ENCODE data around the gene FAM227A. TPM values are rescaled to one million over a fixed set of nuclear protein-coding genes. Genes with fewer than 3 reads are reported as not detected.
"Not testable (repeated sequence)": the region's sequence is repeated elsewhere in the genome, so short reads cannot be mapped to it uniquely, and the experiment has no call there.

FAM227A gene
- total RNA-seq, 2 donors from 2014 or later = 1.0 to 2.2 TPM

DNA sequence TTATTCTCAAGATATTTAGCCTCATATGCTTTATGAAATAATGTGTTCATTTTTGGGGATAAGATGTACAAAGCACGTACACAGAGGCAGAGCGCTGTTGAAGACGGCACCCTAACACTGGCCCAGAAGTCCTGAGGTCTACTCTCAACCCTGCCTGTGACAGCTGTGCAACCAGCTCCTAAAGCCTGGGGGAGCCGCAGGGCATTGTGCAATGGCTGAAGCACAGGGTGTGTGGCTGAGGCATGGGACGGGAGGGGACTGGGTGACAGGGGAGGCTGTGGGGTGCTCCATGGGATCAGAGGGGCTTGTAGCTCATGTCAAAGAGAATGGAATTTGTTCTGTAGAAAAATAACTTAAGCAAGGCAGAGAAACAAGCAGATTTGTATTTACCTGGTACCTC lies 27.7 kb downstream of the FAM227A start:
- intact Hi-C loops (cut with DNase I) = no loop called here
- Histone ChIP-seq H3K4me3 (no peak overlapping the region), H3K36me3 (no peaks in the 10 kb centered on the region), H3K27me3 (replicated peaks; ENCODE audit: insufficient read depth) (no peaks in the 10 kb centered on the region), H3K9me3 (no peaks in the 10 kb centered on the region), H3K4me1 (replicated peaks) (no peaks in the 10 kb centered on the region), H3K27ac (no peak overlapping the region)
- TF ChIP-seq POLR2A (IDR thresholded peaks at IDR 0.05) (no peak), POLR2AphosphoS5 (IDR thresholded peaks at IDR 0.05) (no peak)
- TF ChIP-seq, protein P1, sequence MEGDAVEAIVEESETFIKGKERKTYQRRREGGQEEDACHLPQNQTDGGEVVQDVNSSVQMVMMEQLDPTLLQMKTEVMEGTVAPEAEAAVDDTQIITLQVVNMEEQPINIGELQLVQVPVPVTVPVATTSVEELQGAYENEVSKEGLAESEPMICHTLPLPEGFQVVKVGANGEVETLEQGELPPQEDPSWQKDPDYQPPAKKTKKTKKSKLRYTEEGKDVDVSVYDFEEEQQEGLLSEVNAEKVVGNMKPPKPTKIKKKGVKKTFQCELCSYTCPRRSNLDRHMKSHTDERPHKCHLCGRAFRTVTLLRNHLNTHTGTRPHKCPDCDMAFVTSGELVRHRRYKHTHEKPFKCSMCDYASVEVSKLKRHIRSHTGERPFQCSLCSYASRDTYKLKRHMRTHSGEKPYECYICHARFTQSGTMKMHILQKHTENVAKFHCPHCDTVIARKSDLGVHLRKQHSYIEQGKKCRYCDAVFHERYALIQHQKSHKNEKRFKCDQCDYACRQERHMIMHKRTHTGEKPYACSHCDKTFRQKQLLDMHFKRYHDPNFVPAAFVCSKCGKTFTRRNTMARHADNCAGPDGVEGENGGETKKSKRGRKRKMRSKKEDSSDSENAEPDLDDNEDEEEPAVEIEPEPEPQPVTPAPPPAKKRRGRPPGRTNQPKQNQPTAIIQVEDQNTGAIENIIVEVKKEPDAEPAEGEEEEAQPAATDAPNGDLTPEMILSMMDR (IDR thresholded peaks at IDR 0.05) = no peak
- WGBS = 92% methylated on average over 5 of the region's 5 CpGs
- no peak for DNase-seq (ENCODE audit: low spot score)

GRCh38 chr22:38623351-38623750 lies 32.8 kb downstream of the FAM227A start:
- DNase-seq (ENCODE audit: low spot score) = no peak
- intact Hi-C loops (cut with DNase I) = no loop called here

DNA sequence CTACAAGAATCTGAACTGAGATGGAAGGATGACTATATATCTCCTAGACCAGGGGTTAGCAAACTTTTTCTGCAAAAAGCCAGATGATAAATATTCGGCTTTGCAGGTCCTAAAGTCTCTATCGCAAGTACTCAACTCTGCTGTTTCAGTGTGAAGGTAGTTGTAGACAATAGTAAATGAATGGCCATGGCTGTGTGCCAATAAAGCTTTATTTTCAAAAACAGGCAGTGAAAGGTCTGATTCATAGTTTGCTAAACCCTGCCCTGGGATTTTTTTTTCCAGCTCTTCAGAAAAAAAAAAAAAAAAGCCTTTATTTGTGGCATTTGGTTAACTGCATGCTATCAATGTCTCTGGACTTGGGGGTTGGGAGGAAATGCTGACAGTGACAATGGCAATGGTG lies 37.5 kb downstream of the FAM227A start:
- Histone ChIP-seq H3K27me3 (replicated peaks; ENCODE audit: insufficient read depth) (no peaks in the 10 kb centered on the region), H3K4me1 (replicated peaks) (no peaks in the 10 kb centered on the region), H3K9me3 (no peaks in the 10 kb centered on the region), H3K36me3 (no peaks in the 10 kb centered on the region), H3K4me3 (no peak overlapping the region), H3K27ac (no peak overlapping the region)
- no peak for TF ChIP-seq POLR2A (IDR thresholded peaks at IDR 0.05)
- no peak for TF ChIP-seq POLR2AphosphoS5 (IDR thresholded peaks at IDR 0.05)
- TF ChIP-seq, protein P1 (IDR thresholded peaks at IDR 0.05) = no peak
- intact Hi-C loops (cut with DNase I) = no loop called here
- 96% methylated on average over 2 of the region's 2 CpGs for WGBS
- DNase-seq (ENCODE audit: low spot score) = no peak

More at GRCh38 chr22:38623351-38623750, 32.8 kb downstream of the FAM227A start:
- H3K27ac ChIP-seq = no peak overlapping the region
- no peaks in the 10 kb centered on the region for H3K36me3 ChIP-seq
- no peaks in the 10 kb centered on the region for H3K27me3 ChIP-seq (replicated peaks; ENCODE audit: insufficient read depth)
- WGBS = 91% methylated on average over 4 of the region's 4 CpGs
- H3K4me1 ChIP-seq (replicated peaks) = no peaks in the 10 kb centered on the region
- no peaks in the 10 kb centered on the region for H3K9me3 ChIP-seq
- TF ChIP-seq, protein P1 (IDR thresholded peaks at IDR 0.05) = no peak
- TF ChIP-seq POLR2A (IDR thresholded peaks at IDR 0.05) (no peak), POLR2AphosphoS5 (IDR thresholded peaks at IDR 0.05) (no peak)
- no peak overlapping the region for H3K4me3 ChIP-seq

DNA sequence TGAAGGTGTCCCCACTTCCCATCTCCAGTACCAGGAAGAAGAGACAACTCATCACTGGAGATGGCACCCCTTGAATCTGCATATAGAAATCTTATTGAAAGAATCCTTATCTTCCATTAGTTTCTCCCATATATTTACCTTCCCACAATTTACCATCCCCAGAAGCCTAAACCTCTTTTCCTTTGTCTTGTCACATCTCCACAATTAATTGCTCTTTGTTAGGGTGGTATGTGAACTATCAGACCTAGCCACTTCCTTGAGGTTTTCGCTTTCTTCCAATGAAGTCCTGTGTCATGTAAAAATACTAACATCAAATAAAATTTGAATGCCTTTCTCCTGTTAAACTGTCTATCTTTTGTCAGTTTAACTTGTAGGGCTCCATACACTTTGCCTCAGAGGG lies 37.9 kb downstream of the FAM227A start:
- intact Hi-C loops (cut with DNase I) = no loop called here
- Histone ChIP-seq H3K27me3 (replicated peaks; ENCODE audit: insufficient read depth) (no peaks in the 10 kb centered on the region), H3K4me3 (no peak overlapping the region), H3K36me3 (no peaks in the 10 kb centered on the region), H3K9me3 (no peaks in the 10 kb centered on the region), H3K27ac (no peak overlapping the region), H3K4me1 (replicated peaks) (no peaks in the 10 kb centered on the region)
- WGBS = 95% methylated on average over 1 of the region's 1 CpG
- TF ChIP-seq POLR2AphosphoS5 (IDR thresholded peaks at IDR 0.05) (no peak), POLR2A (IDR thresholded peaks at IDR 0.05) (no peak)
- TF ChIP-seq, protein P1 (IDR thresholded peaks at IDR 0.05) = no peak
- no peak for DNase-seq (ENCODE audit: low spot score)

DNA sequence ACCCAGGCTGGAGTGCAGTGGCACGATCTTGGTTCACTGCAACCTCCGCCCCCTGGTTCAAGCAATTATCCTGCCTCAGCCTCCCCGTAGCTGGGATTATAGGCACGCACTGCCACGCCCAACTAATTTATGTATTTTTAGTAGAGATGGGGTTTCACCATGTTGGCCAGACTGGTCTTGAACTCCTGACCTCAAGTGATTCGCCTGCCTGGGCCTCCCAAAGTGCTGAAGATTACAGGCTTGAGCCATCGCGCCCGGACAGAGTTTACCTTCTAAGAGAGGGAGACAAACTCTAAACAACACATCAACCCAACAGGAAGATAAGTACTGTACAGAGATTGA lies 41.2 kb downstream of the FAM227A start:
- H3K4me3 ChIP-seq; H3K9me3 ChIP-seq; DNase-seq (ENCODE audit: low spot score); intact Hi-C loops (cut with DNase I); H3K36me3 ChIP-seq; H3K27me3 ChIP-seq (replicated peaks; ENCODE audit: insufficient read depth); H3K4me1 ChIP-seq (replicated peaks): not testable (repeated sequence)
- peak overlapping the region; percentile 14 to 55 for H3K27ac ChIP-seq
- WGBS = 79% methylated on average over 9 of the region's 9 CpGs

Data from prostate gland (tissue), 2 donors.